ENCODE measurements around the gene ZFAND4.
"Not testable (repeated sequence)": the region's sequence is repeated elsewhere in the genome, so short reads cannot be mapped to it uniquely, and the experiment has no call there.

DNA sequence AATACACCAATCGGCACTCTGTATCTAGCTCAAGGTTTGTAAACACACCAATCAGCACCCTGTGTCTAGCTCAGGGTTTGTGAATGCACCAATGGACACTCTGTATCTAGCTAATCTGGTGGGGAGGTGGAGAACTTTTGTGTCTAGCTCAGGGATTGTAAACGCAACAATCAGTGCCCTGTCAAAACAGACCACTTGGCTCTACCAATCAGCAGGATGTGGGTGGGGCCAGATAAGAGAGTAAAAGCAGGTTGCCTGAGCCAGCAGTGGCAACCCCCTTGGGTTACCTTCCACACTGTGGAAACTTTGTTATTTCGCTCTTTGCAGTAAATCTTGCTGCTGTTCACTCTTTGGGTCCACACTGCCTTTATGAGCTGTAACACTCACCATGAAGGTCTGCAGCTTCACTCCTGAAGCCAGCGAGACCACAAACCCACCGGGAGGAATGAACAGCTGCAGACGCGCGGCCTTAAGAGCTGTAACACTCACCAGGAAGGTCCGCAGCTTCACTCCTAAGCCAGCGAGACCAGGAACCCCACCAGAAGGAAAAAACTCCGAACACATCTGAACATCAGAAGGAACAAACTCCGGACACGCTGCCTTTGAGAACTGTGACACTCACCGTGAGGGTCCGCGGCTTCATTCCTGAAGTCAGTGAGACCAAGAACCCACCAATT is 71.2 kb downstream of the ZFAND4 start:
- TF ChIP-seq, protein P1, sequence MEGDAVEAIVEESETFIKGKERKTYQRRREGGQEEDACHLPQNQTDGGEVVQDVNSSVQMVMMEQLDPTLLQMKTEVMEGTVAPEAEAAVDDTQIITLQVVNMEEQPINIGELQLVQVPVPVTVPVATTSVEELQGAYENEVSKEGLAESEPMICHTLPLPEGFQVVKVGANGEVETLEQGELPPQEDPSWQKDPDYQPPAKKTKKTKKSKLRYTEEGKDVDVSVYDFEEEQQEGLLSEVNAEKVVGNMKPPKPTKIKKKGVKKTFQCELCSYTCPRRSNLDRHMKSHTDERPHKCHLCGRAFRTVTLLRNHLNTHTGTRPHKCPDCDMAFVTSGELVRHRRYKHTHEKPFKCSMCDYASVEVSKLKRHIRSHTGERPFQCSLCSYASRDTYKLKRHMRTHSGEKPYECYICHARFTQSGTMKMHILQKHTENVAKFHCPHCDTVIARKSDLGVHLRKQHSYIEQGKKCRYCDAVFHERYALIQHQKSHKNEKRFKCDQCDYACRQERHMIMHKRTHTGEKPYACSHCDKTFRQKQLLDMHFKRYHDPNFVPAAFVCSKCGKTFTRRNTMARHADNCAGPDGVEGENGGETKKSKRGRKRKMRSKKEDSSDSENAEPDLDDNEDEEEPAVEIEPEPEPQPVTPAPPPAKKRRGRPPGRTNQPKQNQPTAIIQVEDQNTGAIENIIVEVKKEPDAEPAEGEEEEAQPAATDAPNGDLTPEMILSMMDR (IDR thresholded peaks at IDR 0.05) = not testable (repeated sequence)
- not testable (repeated sequence) for TF ChIP-seq POLR2A (IDR thresholded peaks at IDR 0.05)
